Fibroblast of skin of left biceps (primary cell): ENCODE data around the gene RMND5A.
A peak's percentile ranks its signal among the peaks of the same experiment; 100 is the strongest.

ENCODE experiments used
- DNase-seq, 2 experiments: peaks; one replicate each; pipeline ENCODE4 v3.0.0-alpha.2; 2013; ENCODE audit warnings: low read depth in 2 of 2

Gene RMND5A

GRCh38 chr2:86791573-86791972 is 71.5 kb downstream of the RMND5A start:
- DNase-seq = no peak

GRCh38 chr2:86793752-86794151 is 73.7 kb downstream of the RMND5A start:
- no peak for DNase-seq

GRCh38 chr2:86794861-86795260 is 74.8 kb downstream of the RMND5A start:
- no peak for DNase-seq

- DNase-seq = no peak
Observed at GRCh38 chr2:86800856-86801567, 80.9 kb downstream of the RMND5A start.

DNA sequence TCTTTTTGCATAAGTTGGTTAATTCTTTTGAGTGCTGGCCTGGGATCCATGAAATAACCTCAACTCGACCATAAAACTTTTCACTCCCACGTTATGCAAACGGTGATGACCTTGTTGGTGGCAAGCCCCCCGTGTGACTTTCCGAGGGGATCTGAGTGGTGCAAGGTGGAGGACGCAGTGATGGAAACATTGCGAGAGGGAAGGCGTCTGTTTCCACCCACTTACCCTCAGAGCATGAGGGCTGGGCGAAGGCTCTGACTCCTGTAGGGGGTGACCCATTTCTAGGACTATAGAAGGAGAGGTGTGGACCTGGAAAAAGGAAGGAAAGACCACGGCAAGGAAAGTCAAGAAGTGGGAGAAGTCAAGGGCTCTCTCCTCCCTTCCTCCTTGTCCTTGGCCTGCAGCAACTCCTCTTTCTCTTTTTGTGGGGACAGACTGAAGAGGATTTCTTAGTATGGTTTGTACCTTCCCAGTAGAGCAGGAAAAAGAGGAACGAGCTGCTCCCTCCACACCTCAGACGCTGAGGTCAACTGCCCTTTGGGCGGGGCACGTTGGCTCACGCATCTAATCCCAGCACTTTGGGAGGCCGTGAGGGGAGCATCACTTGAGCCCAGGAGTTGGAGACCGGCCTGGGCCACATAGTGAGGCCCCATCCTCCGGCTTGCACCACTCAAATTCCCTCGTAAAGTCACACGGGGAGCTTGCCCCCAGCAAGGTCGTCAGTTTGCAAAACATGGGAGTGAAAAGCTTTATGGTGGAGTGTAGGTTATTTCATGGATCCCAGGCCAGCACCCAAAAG is 86.2 kb downstream of the RMND5A start:
- no peak for DNase-seq

DNA sequence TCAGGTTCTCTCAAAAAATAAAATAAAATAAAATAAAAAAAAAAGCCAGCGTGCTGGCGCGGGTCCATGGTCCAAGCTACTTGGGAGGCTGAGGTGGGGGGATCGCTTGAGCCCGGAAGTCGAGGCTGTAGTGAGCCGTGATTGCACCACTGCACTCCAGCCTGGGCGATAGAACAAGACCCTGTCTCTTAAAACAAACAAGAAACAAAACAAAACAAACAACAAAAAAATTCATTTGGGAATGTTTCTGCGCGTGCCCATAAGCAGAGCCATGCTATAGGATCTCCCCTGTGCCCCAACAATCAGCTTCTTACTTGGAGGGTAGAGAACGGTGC is 87.0 kb downstream of the RMND5A start:
- DNase-seq = no peak

DNA sequence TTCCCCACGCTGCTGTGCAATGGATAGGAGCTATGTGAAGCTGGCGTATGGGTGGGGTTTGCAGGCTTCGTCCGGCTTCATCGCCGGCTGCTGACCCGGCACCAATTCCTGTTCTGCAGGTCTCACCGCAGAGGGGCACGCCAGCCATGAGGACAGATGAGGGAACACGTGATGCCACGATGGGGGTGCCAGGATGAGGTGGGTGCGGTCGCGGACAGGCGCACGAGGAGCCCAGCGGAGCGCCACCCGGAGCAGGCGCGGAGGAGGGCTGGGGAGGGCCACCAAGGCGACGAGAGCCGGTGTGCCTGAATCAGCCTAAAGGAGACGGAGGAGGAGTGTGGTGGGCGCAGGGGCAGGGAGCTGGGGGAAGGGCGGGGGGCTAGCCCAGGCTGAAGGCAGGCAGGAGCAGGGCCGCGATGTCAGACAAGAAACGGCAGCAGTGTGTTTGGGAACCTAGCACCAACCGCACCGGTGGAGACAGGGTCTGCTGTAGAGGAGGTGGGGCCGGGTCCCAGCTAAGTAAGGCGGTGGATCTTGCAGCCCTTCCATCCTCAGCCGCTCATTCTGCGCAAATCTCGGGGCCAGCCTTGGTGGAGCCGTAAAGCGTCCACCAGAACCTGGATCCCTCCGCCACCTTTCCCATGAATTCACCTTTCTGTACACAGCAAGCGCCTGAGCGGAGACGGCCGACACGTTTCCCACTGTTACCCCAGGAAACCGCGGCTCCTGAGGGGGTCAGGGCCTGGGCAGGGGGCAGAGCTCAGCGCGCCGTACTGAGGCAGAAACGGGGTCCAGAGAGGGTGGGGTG is 87.6 kb downstream of the RMND5A start:
- DNase-seq = no peak

DNA sequence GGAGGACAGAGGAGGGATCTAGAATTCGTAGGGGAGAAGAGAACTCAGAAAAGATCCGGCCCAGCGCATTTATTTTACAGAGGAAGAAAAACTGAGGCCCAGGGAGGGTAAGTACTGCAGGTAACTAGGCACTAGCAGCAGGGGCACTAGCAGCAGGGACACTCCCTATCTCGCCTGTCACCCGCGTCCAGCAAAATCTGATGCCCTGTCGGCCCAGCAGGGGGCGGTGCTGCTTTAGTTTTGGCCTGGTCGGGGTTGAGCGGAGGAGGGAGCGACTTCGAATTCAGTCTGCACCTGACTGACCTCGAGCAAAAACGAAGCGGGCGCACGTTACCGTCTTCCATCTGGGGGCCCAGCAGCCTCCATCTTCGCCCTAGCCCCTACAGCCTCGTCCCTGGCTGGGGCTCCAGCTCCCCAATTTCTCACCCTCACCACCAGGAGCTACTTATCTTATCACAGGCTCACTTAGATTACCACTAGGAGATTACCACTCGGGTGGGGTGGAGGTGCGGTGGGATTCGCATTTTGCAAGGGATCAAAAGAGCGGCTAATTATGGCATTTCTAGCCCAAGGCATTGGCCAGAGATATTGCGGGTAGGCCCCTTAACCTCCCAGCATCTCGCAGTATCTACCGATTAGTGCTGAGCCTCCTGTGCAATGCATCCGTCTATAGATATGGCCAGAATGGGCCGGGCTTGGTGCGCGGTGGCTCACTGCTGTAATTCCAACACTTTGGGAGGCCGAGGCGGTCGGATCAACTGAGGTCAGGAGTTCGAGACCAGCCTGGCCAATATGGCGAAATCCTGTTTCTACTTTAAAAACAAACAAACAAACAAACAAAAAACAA is 88.4 kb downstream of the RMND5A start:
- peak; percentile 26 to 33 for DNase-seq

DNA sequence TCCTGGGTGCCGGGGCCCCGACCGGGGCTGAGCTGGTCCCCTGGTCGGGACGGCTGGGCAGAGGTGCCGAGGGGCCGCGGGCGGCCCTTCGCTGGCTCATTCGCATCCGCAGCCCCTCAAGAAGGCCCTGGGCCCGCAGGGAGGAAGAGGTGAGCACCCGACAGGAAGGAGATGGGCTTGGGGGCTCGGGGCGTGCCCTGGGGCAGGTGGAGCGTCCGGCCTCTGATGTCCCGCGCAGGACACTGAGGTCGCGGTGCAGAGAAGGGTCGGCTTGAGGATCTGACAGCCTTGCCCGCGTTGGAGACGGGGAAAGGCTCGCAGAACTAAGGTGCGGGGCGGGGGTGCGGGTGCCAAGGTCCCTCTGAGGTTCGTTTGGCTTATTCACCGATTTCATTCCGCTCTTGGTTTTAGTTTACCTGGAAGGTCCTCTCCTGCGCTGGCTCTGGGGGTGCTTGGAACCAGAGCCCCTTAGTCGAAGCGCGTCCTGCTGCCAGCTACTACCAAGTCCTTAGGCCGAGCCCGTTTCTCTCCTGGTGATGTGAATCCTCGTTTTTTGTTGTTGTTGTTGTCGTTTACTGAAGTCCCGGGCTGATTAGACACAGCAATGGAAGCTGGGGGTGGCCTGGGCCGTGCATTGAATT is 89.5 kb downstream of the RMND5A start:
- DNase-seq = no peak

GRCh38 chr2:86815611-86816010 is 95.5 kb downstream of the RMND5A start:
- DNase-seq = no peak

DNA sequence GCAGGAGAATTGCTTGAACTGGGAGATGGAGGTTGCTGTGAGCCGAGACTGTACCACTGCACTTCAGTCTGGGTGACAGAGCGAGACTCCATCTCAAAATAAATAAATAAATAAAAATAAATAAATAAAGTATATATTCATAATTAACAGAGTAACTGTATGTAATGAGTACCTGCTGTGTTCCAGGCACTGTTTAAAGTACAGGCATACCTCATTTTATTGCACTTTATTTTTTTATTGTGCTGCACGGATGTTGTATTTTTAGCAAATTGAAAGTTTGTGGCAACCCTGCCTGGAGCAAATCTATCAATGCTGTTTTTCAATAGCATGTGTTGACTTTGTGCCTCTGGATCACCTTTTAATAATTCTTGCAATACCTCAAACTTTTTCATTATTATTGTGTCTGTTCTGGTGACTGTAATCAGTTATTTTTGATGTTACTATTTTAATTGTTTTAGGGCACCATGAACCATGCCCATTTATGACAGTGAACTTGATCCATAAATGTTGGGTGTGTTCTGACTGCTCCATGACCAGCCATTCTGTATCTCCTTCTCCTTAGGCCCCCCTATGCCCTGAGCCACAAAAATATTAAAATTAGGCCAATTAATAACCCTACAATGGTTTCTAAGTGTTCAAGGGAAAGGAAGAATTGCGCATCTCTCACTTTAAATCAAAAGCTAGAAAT is 98.2 kb downstream of the RMND5A start:
- no peak for DNase-seq

- no peak for DNase-seq
Observed at GRCh38 chr2:86818957-86819356, 98.9 kb downstream of the RMND5A start.

DNA sequence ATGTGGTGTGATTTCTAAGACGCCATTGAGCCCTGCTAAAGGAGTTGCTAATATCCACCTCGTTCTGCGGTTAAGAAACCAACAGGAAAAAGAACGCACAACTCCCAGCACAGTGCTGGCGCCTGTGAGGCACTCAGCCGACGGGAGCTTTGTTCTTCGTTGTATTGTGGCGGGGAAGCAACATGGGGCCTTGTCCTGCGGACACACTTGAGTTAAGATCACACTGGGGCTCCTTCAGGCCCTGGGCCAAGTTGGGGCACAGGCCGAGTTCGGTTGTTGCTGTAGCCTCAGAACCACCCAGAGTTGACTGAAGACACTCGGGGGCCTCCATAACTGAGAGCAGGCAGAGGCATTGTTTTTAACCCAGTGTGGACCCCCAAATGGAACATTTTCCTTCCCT is 101.2 kb downstream of the RMND5A start:
- DNase-seq = no peak

GRCh38 chr2:86821842-86822241 is 101.8 kb downstream of the RMND5A start:
- no peak for DNase-seq

DNA sequence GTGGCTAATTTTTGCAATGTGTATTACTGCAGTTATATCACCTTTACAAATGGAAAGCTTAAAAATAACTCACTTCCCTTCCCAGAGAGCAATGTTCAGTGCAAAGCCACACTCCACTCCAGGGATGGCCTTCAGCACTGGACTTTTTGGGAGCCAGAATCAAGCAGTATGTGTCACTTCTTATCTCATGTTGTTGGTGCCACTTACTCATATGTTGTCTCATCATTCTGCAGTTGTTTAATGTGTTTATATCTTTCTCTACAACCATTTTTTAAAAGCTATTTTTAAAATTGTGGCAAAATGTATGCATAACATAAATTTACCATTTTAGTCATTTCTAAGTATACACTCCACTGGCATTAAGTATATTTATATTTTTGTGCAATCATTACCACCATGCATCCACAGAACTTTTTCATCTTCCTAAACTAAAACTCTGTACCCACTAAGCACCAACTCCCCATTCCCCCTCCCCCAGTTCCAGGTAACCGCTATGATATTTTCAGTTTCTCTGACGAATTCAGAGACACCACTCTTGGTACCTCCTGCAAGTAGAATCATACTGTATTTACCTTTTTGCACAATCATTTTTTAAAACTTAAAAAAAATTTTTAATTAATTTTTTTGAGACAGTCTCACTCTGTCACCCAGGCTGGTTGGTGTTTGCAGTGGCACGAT is 102.7 kb downstream of the RMND5A start:
- DNase-seq = no peak

GRCh38 chr2:86825036-86825692 is 105.1 kb downstream of the RMND5A start:
- no peak for DNase-seq

DNA sequence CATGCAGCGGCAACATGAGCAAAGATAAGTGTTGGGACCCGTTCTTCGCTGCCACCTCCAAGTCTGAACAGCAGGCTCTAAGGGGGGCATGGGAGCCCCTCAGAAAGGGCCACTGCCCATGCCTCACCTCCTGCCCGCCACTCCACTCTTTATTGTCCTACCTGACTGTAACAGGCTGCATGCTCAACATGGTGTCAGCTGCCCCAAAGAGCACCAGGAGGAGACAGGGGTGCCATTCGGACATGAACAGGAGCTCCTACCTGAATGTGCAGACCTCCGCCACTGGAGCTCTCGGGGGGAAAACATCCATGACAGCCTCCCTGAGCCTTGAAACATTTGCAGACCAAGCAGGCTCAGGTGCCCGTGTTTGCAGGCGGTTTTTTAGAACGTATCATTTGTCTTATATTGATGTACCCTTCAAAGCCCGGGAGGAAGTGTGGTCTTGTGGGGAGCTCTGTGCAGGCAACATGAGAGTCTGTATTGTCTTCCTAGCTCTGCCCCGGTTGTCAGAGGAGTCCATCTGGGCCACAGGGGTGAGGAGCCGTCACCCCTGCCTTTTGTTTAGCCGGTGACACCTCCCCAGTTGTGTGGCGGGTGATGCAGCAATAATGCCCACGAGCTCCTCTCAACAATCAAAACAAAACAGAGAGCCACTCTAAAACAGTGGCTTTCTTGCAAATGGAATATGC is 105.7 kb downstream of the RMND5A start:
- no peak for DNase-seq

GRCh38 chr2:86826951-86827350 is 106.9 kb downstream of the RMND5A start:
- DNase-seq = no peak
